ENCODE measurements around the gene NFASC.

DNA sequence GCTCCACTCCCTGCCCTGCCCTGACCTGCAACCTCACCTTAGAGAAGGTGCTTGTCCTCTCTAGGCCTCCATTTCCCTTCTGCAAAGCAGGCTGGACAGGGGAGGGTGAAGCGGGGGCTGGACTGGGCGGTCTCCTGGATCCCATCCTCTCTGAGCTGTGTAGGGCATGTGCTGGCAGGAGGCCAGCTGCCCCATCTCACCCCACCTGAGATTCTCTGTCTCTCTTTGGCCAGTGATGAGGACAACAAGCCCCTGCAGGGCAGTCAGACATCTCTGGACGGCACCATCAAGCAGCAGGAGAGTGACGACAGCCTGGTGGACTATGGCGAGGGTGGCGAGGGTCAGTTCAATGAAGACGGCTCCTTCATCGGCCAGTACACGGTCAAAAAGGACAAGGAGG, 145.4 kb downstream of the NFASC start:
- no peak for TF ChIP-seq POLR2AphosphoS5 (IDR thresholded peaks at IDR 0.05; ENCODE audit: borderline replicate concordance, low read depth, low read length)
- TF ChIP-seq EZH2 (IDR thresholded peaks at IDR 0.05), result no peak
